GM10266 (cell line): Measurements from ENCODE around the gene DHRS12.

Experiments used
- DNase-seq: peaks from one replicate; pipeline ENCODE4 v3.0.0; 2012; ENCODE audit errors: extremely low spot score
- CTCF ChIP-seq: IDR thresholded peaks from 2 replicates; pipeline ENCODE4 v1.5.1; 2012; ENCODE audit warnings: mild to moderate bottlenecking, low read depth; ENCODE audit not compliant: control insufficient read depth, insufficient read depth; ENCODE audit errors: missing control alignments

Gene DHRS12

GRCh38 chr13:51778392-51778791 is 25.6 kb downstream of the DHRS12 start:
- DNase-seq: no peak
- no peak for TF ChIP-seq CTCF

- TF ChIP-seq CTCF: no peak
- DNase-seq: no peak
Observed at GRCh38 chr13:51777921-51778320, 26.0 kb downstream of the DHRS12 start.

GRCh38 chr13:51776179-51776578 is 27.8 kb downstream of the DHRS12 start:
- no peak for TF ChIP-seq CTCF
- DNase-seq: no peak

GRCh38 chr13:51773515-51773914 is 30.4 kb downstream of the DHRS12 start:
- no peak for DNase-seq
- no peak for TF ChIP-seq CTCF

- TF ChIP-seq CTCF: no peak
- no peak for DNase-seq
Observed at GRCh38 chr13:51772781-51773180, 31.2 kb downstream of the DHRS12 start.

- TF ChIP-seq CTCF: no peak
- no peak for DNase-seq
Observed at GRCh38 chr13:51772105-51772455, 31.9 kb downstream of the DHRS12 start.

GRCh38 chr13:51771418-51772104 is 32.4 kb downstream of the DHRS12 start:
- no peak for DNase-seq
- no peak for TF ChIP-seq CTCF
